Ascending aorta (tissue), 2 donors: Measurements from ENCODE around the gene MKNK1. TPM values are rescaled to one million over a fixed set of nuclear protein-coding genes. Genes with fewer than 3 reads are reported as not detected.

ENCODE experiments used
- DNase-seq, 2 donors: peaks; one replicate each; pipeline ENCODE4 v3.0.0-alpha.2; 2019; ENCODE audit warnings: low spot score in 2 of 2
- H3K27ac ChIP-seq, 2 donors: fragments of 200-600 bp; sonication (generic); one replicate each; pipeline ENCODE4 v1.5.1; 2016 to 2017; ENCODE audit warnings: mild to moderate bottlenecking in 1 of 2
- H3K27me3 ChIP-seq: fragments of 200-600 bp; sonication (generic); one replicate; pipeline ENCODE4 v1.5.1; 2017
- H3K36me3 ChIP-seq, 2 donors: fragments of 200-600 bp; sonication (generic); one replicate each; pipeline ENCODE4 v1.5.1; 2016
- H3K4me1 ChIP-seq, 2 donors: fragments of 200-600 bp; sonication (generic); one replicate each; pipeline ENCODE4 v1.5.1; 2016 to 2017; ENCODE audit warnings: mild to moderate bottlenecking in 1 of 2
- H3K4me3 ChIP-seq, 2 donors: fragments of 200-600 bp; sonication (generic); one replicate each; pipeline ENCODE4 v1.5.1; 2016 to 2017; ENCODE audit warnings: mild to moderate bottlenecking in 1 of 2
- H3K9me3 ChIP-seq, 2 donors: fragments of 200-600 bp; sonication (generic); one replicate each; pipeline ENCODE4 v1.5.1; 2016
- CTCF ChIP-seq, 3 experiments: fragments of 200-600 bp in 2 of 3; fragments of 450-650 bp in 1 of 3; sonication (generic) in 2 of 3; IDR thresholded peaks; one replicate each; pipeline ENCODE4 v1.5.1; 2016 to 2019; ENCODE audit warnings: antibody characterized with exemption in 3 of 3, mild to moderate bottlenecking in 1 of 3, moderate library complexity in 1 of 3
- intact Hi-C: fragments of 100-400 bp; cut with DNase I; formaldehyde crosslinking; loops from one replicate; pipeline ENCODE4 v1.15.1; 2023
- total RNA-seq: library from RNA; depleted of rRNA; stranded (reverse); fragments of >200 nt; gene quantifications from one replicate; pipeline ENCODE4 v1.1.0, GENCODE V29; 2016

The MKNK1 gene
- total RNA-seq, 1 donor from 2014 or later = 47.8 TPM

GRCh38 chr1:46525253-46525983 is 78.7 kb downstream of the MKNK1 start:
- intact Hi-C loops = no loop called here
- DNase-seq = no peak
- no peaks in the 10 kb centered on the region for H3K9me3 ChIP-seq

DNA sequence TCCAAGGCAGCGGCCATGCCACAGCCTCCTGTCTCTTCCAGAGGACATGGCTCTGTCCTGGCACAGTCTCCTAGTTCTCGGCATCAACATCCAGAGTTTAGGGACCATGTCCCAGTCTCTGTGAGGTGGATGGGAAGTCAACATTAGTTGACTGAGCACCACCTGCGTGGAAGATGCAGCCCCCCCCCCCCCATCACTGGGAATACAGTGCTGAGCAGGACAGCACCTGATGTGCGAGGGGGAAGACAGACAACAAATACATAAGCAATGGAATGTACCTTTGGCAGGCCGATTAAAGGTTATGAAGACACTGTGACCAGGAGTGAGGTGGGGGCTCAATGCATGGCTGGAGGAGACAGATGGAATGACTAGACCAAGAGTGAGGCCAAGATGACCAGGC is 79.2 kb downstream of the MKNK1 start:
- no peak overlapping the region for H3K27ac ChIP-seq
- H3K9me3 ChIP-seq = no peaks in the 10 kb centered on the region
- DNase-seq = no peak
- peaks cover 4 to 7% of the 10 kb centered on the region in 2 donors for H3K4me1 ChIP-seq
- intact Hi-C loops = no loop called here
- H3K4me3 ChIP-seq = no peak overlapping the region
- no peak for TF ChIP-seq CTCF (IDR thresholded peaks at IDR 0.05)
- H3K27me3 ChIP-seq = no peaks in the 10 kb centered on the region
- no peaks in the 10 kb centered on the region for H3K36me3 ChIP-seq

More at GRCh38 chr1:46525253-46525983, 78.7 kb downstream of the MKNK1 start:
- Histone ChIP-seq H3K27me3 (no peaks in the 10 kb centered on the region), H3K36me3 (no peaks in the 10 kb centered on the region), H3K4me1 (peaks cover 4 to 7% of the 10 kb centered on the region in 2 donors), H3K4me3 (no peak overlapping the region), H3K27ac (no peak overlapping the region)
- TF ChIP-seq CTCF (IDR thresholded peaks at IDR 0.05) = no peak

DNA sequence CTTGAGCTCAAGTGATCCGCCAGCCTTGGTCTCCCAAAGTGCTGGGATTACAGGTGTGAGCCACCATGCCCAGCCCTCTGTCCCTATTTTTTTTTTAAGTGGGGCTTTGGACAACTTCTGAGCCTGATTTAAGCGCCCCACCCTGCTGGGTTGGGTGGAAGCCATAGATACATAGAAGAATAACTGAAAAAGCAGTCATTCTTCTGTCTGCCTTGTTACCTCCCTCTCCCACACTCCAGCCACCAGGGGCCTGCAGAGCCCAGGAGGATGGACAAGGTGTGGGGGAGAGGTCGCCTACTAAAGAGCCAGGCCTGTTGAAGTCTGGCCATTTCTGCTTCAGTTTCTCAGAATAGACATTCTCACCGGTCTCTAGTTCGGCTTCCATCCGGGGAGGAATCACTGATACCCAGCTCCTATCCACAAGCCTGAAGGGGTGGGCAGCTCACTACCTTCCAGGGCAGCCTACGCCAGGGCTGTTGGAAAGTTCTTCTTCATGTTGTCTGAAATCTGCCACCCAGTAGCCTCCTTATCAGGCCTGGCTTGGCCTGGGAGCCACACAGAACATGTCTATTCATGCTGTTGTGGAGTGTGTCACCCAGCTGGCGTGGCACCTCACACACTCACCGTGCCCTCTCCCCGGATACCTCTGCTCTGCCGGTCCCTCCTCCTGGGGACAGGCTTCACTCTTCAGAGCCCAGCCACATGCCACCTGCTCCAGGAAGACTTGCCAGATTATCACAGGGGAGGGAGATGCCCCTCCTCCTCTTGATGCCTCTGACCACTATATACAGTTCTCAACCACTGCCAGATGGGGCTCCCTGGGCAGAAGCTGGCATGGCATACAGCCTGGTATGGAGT is 80.3 kb downstream of the MKNK1 start:
- H3K9me3 ChIP-seq = no peaks in the 10 kb centered on the region
- H3K27ac ChIP-seq = no peak overlapping the region
- no peaks in the 10 kb centered on the region for H3K27me3 ChIP-seq
- no peak for DNase-seq
- no peak for TF ChIP-seq CTCF (IDR thresholded peaks at IDR 0.05)
- intact Hi-C loops = no loop called here
- no peak overlapping the region for H3K4me3 ChIP-seq
- H3K4me1 ChIP-seq = peaks cover 4 to 7% of the 10 kb centered on the region in 2 donors
- no peaks in the 10 kb centered on the region for H3K36me3 ChIP-seq

DNA sequence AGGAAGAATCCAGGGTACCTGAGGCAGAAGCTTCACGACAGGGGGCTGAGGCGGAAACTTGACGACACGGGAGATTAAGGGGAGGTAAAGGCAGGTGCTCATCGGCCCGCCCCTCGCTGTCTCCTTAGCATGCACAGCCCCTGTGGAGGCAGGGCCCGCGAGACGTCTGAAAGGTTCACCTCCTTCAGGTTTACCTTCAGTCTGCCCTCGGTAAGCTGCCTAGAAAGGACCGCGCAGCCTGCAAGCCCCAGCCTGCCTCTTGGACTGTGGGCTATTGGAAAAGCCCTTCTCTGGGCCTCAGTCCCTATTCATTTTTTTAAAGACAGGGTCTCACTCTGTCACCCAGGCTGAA is 81.1 kb downstream of the MKNK1 start:
- no peak overlapping the region for H3K27ac ChIP-seq
- H3K36me3 ChIP-seq = no peaks in the 10 kb centered on the region
- H3K27me3 ChIP-seq = no peaks in the 10 kb centered on the region
- H3K4me1 ChIP-seq = peaks cover 4 to 7% of the 10 kb centered on the region in 2 donors
- DNase-seq = no peak
- no peaks in the 10 kb centered on the region for H3K9me3 ChIP-seq
- no peak for TF ChIP-seq CTCF (IDR thresholded peaks at IDR 0.05)
- H3K4me3 ChIP-seq = no peak overlapping the region
- intact Hi-C loops = no loop called here

- Histone ChIP-seq H3K27me3 (no peaks in the 10 kb centered on the region), H3K4me3 (peak overlapping the region in 1 of 2 donors; percentile 31), H3K36me3 (no peaks in the 10 kb centered on the region), H3K4me1 (peaks cover 4 to 7% of the 10 kb centered on the region in 2 donors), H3K9me3 (no peaks in the 10 kb centered on the region), H3K27ac (peak overlapping the region in 1 of 2 donors; percentile 30)
- intact Hi-C loops = no loop called here
- no peak for TF ChIP-seq CTCF (IDR thresholded peaks at IDR 0.05)
- peak in 1 of 2 donors; percentile 69 for DNase-seq
Observed at GRCh38 chr1:46522184-46522968, 81.7 kb downstream of the MKNK1 start.
